DMS79 (cell line): Measurements from ENCODE around the gene CHRNA1.
"Not testable (repeated sequence)": the region's sequence is repeated elsewhere in the genome, so short reads cannot be mapped to it uniquely, and the experiment has no call there.

Experiments used
- DNase-seq: peaks from one replicate; lab custom pipeline; 2025; lab: John Stamatoyannopoulos, UW

Gene CHRNA1

DNA sequence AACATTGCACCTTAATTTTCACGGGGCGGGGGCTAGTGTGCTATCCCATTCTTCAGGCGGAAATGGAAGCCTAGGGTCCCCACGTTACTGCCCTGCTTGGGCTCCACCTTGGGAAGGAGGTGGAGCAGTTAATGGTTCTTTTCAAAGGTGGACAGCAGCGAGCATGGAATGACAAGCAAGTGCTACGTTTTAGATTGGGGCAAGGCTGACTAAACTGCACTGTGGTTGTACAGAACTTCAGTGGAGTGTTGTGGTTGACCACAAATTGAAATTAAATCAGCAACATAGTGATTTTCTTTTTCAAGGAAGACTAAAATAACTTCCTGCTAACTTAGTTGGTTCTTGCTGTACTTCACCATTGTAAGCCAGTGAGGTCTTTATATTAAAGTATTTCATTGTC is 47.0 kb downstream of the CHRNA1 start:
- DNase-seq, result no peak

DNA sequence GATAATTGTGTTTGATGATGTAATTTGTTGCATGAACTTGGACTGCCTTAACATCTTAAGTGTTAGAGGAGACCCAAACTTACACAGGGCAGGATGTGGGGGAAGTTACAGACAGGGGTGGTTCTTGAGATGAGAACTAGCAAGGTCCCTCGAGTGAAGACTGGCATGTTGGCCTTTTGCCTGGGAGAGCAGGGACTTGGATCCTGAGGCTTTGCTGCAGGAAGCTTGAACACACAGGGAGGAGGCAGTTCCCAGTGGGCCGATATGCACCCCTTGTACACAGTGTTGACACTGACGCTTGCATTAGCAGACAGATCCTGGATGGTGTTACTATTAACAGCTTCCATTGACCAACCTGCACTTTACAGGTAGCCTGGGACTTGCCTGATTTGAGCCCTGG is 47.5 kb downstream of the CHRNA1 start:
- no peak for DNase-seq

DNA sequence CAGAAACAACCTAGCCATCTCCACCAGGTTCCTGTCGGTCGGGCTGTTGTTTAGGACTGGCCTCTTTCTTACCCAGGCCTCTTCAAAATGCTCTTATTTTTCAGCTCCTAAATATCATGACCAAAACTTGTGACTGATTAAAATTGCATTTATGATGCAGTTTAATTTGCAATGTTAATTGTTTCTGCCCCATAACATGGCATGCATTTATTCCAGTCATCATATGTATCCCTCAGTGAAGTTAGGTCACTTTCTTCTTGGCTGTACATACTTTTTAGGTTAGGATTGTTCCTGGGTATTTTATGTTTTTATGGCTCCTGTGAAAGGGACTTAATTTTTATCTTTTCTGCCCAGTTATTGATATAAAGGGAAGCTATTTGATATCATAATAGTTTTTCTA is 50.6 kb downstream of the CHRNA1 start:
- DNase-seq, result no peak

DNA sequence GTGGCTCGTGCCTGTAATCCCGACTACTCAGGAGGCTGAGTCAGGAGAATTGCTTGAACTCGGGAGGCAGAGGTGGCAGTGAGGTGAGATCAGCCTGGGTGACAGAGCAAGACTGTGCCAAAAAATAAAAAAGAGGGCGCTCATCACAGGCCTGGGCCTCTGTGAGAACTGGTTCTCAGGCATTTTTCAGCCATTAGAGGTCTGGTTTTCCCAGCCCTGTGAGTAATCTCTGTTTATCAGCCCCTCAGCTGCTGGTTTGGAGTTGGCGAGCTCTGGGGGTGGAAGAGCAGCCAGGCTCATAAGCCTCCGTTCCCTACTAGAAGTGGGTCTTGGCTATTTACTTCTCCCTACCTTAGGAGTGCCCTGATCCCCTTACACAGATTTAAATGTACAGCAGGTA is 53.1 kb downstream of the CHRNA1 start:
- no peak for DNase-seq

DNA sequence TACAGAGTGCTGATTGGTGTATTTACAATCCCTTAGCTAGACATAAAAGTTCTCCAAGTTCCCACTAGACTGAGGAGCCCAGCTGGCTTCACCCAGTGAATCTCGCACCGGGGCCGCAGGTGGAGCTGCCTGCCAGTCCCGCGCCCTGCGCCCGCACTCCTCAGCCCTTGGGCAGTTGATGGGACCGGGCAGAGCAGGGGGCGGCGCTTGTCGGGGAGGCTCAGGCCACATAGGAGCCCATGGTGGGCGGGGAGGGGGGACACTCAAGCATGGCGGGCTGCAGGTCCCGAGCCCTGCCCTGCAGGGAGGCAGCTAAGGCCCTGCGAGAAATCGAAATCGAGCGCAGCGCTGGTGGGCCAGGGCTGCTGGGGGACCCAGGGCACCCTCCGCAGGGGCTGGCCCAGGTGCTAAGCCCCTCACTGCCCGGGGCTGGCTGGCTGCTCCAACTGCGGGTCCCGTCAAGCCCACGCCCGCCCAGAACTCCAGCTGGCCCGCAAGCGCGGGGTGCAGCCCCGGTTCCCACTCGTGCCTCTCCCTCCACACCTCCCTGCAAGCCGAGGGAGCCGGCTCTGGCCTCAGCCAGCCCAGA is 54.8 kb downstream of the CHRNA1 start:
- DNase-seq, result not testable (repeated sequence)

DNA sequence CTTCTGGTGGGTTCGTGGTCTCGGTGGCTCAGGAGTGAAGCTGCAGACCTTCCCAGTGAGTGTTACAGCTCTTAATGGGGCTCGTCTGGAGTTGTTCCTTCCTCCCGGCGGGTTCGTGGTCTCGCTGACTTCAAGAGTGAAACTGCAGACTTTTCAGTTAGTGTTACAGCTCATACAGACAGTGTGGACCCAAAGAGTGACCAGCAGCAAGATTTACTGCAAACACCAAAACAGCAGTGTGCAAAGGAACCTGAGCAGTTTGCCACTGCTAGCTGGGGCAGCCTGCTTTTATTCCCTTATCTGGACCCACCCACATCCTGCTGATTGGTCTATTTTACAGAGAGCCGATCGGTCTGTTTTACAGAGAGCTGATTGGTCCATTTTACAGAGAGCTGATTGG is 55.6 kb downstream of the CHRNA1 start:
- no peak for DNase-seq

DNA sequence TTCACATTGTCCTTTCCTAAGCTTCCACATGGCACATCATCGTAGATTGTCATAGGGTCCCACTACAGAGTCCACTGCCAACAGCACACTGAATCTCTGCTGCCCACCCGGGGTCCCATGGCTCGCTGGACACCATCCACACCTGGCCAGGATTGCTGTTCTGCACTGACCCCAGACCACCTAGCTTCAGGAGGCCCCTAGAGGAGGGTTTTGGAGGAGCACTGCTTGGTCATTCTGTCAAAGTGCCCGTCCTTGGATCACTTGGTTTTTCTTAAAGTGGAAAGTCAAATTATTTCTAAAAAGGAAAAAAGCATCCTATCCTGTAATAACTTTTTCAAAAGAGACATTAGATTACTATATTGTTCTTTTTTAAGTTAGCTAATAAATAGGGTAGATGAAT is 59.0 kb downstream of the CHRNA1 start:
- DNase-seq, result no peak

DNA sequence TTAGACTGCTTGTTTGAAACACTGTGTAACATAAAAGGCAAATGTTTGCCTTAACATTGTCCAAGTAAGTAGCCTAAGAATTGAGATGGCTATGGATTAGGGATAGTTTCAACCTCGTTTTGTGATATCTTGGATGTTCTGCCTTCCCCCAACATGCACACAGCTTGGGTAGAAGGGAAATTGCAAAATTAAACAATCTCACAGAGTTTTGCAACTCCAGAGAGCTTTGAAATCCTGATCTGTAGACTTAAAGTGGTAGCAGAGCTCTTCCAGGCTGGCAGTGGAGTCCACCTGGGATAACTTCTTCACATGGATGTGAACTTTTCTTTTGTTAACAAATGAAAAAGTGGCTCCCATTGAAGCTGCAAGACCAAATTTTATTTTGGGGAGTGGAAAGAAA is 59.6 kb downstream of the CHRNA1 start:
- DNase-seq, result no peak

DNA sequence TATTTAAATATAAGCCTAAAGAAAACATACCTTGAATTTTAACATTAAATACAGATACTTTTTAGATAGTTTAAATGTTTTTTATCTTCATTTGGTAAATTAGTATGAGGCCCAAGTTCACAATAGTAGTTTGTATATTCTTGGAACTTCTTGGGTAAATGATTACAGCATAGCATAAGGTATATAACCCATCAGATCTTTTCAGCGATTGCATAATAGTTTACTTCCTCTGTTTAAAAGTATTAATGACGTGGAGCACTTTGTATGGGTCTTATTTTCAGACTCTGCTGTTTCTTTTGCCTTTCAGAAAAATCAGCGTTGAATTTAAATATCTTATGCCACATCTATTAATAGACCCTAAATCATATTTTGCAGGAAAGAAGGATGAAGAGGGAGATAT is 60.2 kb downstream of the CHRNA1 start:
- DNase-seq, result no peak

DNA sequence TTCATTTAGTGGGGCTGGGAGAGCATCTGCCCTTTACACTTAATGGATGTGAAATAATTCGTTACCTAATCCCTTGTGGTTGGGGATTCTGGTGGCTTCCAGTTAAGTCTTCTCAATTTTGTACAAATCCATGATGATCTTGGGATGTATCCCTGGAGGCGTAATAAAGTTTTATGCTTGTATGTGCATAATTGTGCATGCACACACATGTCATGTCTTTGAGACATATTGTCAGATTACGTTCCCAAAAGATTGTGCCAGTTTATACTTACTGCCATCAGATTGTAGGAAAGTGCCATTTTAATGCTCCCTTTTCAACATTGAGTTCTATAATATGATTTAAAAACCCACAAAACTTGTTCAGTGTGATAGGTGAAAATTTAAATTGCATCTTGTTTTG is 60.8 kb downstream of the CHRNA1 start:
- DNase-seq, result no peak

DNA sequence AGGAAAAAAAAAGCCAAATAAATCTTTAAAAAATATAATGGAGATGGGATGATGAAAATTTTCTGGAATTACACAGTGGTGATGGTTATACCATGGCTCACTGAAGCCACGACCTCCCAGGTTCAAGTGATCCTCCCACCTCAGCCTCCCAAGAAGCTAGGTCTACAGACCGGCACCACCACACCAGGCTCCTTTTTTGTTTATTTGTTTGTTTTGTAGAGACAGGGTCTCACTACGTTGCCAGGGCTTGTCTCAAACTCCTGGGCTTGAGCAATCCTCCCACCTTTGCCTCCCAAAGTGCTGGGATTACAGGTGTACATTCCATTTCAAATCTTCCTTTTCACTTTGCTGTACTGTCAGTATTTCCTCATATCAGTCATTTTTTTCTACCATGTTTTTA is 61.7 kb downstream of the CHRNA1 start:
- DNase-seq, result no peak

DNA sequence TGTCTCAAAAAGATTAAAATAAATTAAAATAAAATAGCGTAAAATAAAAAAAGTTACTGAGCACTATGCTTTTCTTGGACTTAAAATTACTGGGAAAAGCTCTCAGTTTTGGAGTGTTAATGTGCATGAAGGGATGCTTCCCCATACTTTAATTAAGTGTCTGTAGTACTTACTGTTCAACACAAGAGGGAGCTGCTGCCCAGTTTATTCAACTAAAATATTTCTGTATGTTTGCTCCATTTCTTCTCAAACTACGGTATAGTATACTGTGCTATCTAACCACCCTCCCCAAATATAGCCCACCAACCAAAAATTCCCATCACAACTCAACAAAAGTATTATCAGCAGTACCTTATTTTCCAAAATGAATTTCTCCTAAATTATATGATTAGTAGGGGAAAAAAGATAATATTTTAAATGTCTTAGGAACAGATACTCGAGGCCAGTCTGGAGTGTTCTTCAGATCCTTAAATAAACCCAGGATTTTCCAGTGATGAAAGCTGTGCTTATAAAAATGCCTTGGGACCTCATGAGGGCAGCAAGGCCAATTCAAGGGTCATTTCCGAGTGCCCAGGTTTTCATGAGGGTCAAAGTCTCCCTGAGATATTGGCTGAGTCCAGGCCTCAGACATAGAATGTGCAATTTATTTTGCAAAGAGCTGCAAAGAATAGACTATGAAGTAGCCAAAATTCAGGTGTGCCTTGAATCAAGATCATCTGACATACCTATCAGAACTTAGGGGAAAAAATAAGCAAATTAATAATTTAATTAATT is 64.1 kb downstream of the CHRNA1 start:
- DNase-seq, result peak; percentile 43
